ENCODE data around the gene RHCE.

GRCh38 chr1:25355841-25356395 is 64.7 kb downstream of the RHCE start:
- TF ChIP-seq ZNF311 (CRISPR knock-in tag; IDR thresholded peaks at IDR 0.05) (no peak), KAT2B (IDR thresholded peaks at IDR 0.05; ENCODE audit: low read depth, low read length) (no peak), YY1 (IDR thresholded peaks at IDR 0.05; ENCODE audit: borderline replicate concordance in 1 of 3, control insufficient read depth in 1 of 3, extremely low read depth in 1 of 3, insufficient read depth in 3 of 3, insufficient read length in 1 of 3, insufficient replicate concordance in 2 of 3, low read depth in 1 of 3, low read length in 2 of 3) (no peak), MTA1 (IDR thresholded peaks at IDR 0.05; ENCODE audit: borderline replicate concordance) (peak; percentile 55; the same call in 1 of the 2 replicates), HIVEP1 (CRISPR knock-in tag; IDR thresholded peaks at IDR 0.05) (0 out of 2 replicates have a peak, but pooled peaks have one; percentile 58)

Data from K562 (cell line).